CD4-positive, alpha-beta T cell (primary cell): Measurements from ENCODE around the gene SDHAF2. TPM values are rescaled to one million over a fixed set of nuclear protein-coding genes. Genes with fewer than 3 reads are reported as not detected.

Experiments
- ATAC-seq: fragments of 200-7000 bp; cut with Tn5 transposase; one replicate; pipeline ENCODE4 v1.10.0; 2022; ENCODE audit warnings: mild to moderate bottlenecking; ENCODE audit not compliant: poor library complexity
- CTCF ChIA-PET: fragments of 350-600 bp; sonication (Branson Sonifier 250); formaldehyde crosslinking; loops from one replicate; lab custom pipeline; 2021; ENCODE audit warnings: antibody characterized with exemption, inconsistent platforms; lab: Charles Lee
- POLR2A ChIA-PET: fragments of 350-600 bp; sonication (Branson Sonifier 250); formaldehyde crosslinking; loops from one replicate; lab custom pipeline; 2021; ENCODE audit warnings: antibody characterized with exemption, inconsistent platforms; lab: Charles Lee
- DNase-seq, 14 experiments: peaks; one replicate each; pipeline ENCODE4 v3.0.0-alpha.2; 2013 to 2020; ENCODE audit warnings: mixed read lengths in 2 of 14
- H3K27ac ChIP-seq, 2 donors: one replicate each; pipeline versions ENCODE4 v1.5.1 to v1.7.0; 2013; ENCODE audit warnings: low read length in 2 of 2, low read depth in 1 of 2, mild to moderate bottlenecking in 1 of 2
- H3K27me3 ChIP-seq, 2 experiments: 1 replicate in 1 of 2; 2 replicates in 1 of 2; pipeline versions ENCODE4 v1.6.1 to v1.7.0; 2013; ENCODE audit warnings: low read length in 2 of 2, control low read depth in 1 of 2, mild to moderate bottlenecking in 1 of 2, moderate library complexity in 1 of 2; ENCODE audit not compliant: insufficient read depth in 2 of 2, control insufficient read depth in 1 of 2
- H3K36me3 ChIP-seq: one replicate; pipeline ENCODE4 v1.6.1; 2013; ENCODE audit warnings: low read length, control low read depth; ENCODE audit not compliant: insufficient read depth
- H3K4me1 ChIP-seq: one replicate; pipeline ENCODE4 v1.6.1; 2013; ENCODE audit warnings: low read length, control low read depth; ENCODE audit not compliant: insufficient read depth
- H3K4me3 ChIP-seq: one replicate; pipeline ENCODE4 v1.5.1; 2013; ENCODE audit warnings: mild to moderate bottlenecking, low read length, moderate library complexity
- H3K9me3 ChIP-seq, 2 experiments: 1 replicate in 1 of 2; 2 replicates in 1 of 2; pipeline versions ENCODE4 v1.6.1 to v1.7.0; 2013; ENCODE audit warnings: low read length in 2 of 2, mild to moderate bottlenecking in 2 of 2, control low read depth in 1 of 2, moderate library complexity in 1 of 2; ENCODE audit not compliant: control insufficient read depth in 1 of 2, insufficient read depth in 1 of 2
- H3K27ac Mint-ChIP-seq: one replicate; pipeline ENCODE4 v1.8.0; 2020; ENCODE audit warnings: mixed read lengths
- H3K27me3 Mint-ChIP-seq: one replicate; pipeline ENCODE4 v1.8.0; 2021; ENCODE audit warnings: mixed read lengths
- H3K36me3 Mint-ChIP-seq: one replicate; pipeline ENCODE4 v1.8.0; 2021; ENCODE audit warnings: low read depth, mixed read lengths
- H3K4me1 Mint-ChIP-seq: one replicate; pipeline ENCODE4 v1.8.0; 2021; ENCODE audit warnings: low read depth, mixed read lengths
- H3K4me3 Mint-ChIP-seq: one replicate; pipeline ENCODE4 v1.8.0; 2020; ENCODE audit warnings: mild to moderate bottlenecking, mixed read lengths
- H3K9me3 Mint-ChIP-seq: one replicate; pipeline ENCODE4 v1.8.0; 2020; ENCODE audit warnings: mixed read lengths
- intact Hi-C, 2 experiments: fragments of 100-400 bp; cut with DNase I in 1 of 2; cut with micrococcal nuclease in 1 of 2; formaldehyde crosslinking; loops; one replicate each; pipeline versions ENCODE4 v1.15.1 to v1.9.0; 2023 to 2025; cut with DNase I, micrococcal nuclease
- total RNA-seq, 174 experiments: library from RNA in 2 of 174; stranded (reverse) in 2 of 174; gene quantifications; one replicate each; pipeline ENCODE4 v1.2.3 and lab custom pipeline; 2021 to 2026
- TF ChIP-seq, protein P1 (sequence below): fragments of 200-600 bp; IDR thresholded peaks from one replicate; pipeline ENCODE4 v1.8.0; 2022; ENCODE audit warnings: antibody characterized with exemption, mild to moderate bottlenecking

Gene SDHAF2
- total RNA-seq, 2 experiments from 2014 or later, result 28.7 to 33.0 TPM

DNA sequence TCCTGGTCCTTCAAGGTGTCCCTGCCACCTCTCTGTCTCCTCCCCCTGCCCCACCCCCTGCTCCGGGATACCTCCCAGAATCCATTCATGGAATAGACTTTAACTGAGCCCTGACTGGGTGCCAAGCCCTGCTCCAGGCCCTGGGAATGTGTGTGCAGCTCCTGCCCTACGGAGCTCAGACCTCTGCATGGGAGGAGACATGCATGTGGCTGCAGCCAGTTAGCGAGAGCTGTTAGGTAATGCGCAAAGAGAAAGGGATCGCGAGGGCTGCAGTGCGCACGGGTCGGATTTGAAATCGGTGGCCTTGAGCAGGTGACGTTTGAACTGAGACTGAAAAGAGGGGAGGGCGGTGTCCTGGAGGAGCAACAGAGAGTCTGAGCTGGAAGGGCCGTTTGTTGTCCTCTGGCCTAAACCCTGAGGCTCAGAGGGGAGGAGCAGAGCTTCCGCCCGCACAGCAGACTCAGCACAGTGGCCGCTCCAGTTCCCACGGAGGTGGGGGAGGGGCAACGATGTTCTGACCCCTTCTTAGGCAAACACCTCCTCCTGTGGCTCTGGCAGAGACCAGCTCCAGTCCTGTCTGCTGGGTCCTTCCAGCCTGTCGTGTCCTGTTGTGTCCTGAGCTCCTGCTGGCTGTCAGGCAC, 58.8 kb downstream of the SDHAF2 start:
- TF ChIP-seq, protein P1, sequence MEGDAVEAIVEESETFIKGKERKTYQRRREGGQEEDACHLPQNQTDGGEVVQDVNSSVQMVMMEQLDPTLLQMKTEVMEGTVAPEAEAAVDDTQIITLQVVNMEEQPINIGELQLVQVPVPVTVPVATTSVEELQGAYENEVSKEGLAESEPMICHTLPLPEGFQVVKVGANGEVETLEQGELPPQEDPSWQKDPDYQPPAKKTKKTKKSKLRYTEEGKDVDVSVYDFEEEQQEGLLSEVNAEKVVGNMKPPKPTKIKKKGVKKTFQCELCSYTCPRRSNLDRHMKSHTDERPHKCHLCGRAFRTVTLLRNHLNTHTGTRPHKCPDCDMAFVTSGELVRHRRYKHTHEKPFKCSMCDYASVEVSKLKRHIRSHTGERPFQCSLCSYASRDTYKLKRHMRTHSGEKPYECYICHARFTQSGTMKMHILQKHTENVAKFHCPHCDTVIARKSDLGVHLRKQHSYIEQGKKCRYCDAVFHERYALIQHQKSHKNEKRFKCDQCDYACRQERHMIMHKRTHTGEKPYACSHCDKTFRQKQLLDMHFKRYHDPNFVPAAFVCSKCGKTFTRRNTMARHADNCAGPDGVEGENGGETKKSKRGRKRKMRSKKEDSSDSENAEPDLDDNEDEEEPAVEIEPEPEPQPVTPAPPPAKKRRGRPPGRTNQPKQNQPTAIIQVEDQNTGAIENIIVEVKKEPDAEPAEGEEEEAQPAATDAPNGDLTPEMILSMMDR, result no peak
- DNase-seq, result no peak
- CTCF ChIA-PET, result no interaction called here

GRCh38 chr11:61489833-61490721, 60.2 kb downstream of the SDHAF2 start:
- Histone ChIP-seq H3K9me3 (no peaks in the 10 kb centered on the region), H3K27ac (no peak overlapping the region), H3K4me3 (no peak overlapping the region), H3K27me3 (no peaks in the 10 kb centered on the region), H3K36me3 (no peaks in the 10 kb centered on the region), H3K4me1 (no peaks in the 10 kb centered on the region)
- Mint-ChIP-seq H3K4me1 (no peaks in the 10 kb centered on the region), H3K36me3 (peaks cover 5% of the 10 kb centered on the region), H3K4me3 (no peak overlapping the region), H3K27me3 (no peaks in the 10 kb centered on the region), H3K27ac (no peak overlapping the region), H3K9me3 (no peaks in the 10 kb centered on the region)
- CTCF ChIA-PET, result no interaction called here
- DNase-seq (no peak), ATAC-seq (no peak)
- intact Hi-C loops, result no loop called here
- POLR2A ChIA-PET, result no interaction called here
- TF ChIP-seq, protein P1, result no peak

More for the DNA sequence above, 58.8 kb downstream of the SDHAF2 start:
- Histone ChIP-seq H3K9me3 (no peaks in the 10 kb centered on the region), H3K4me1 (no peaks in the 10 kb centered on the region), H3K36me3 (no peaks in the 10 kb centered on the region), H3K27ac (no peak overlapping the region), H3K27me3 (no peaks in the 10 kb centered on the region), H3K4me3 (no peak overlapping the region)
- Mint-ChIP-seq H3K27me3 (no peaks in the 10 kb centered on the region), H3K9me3 (no peaks in the 10 kb centered on the region), H3K36me3 (peaks cover 5% of the 10 kb centered on the region), H3K4me1 (no peaks in the 10 kb centered on the region), H3K27ac (no peak overlapping the region), H3K4me3 (no peak overlapping the region)
- POLR2A ChIA-PET, result no interaction called here
- ATAC-seq, result no peak
- intact Hi-C loops, result no loop called here

GRCh38 chr11:61491736-61492395, 61.9 kb downstream of the SDHAF2 start:
- Mint-ChIP-seq H3K9me3 (no peaks in the 10 kb centered on the region), H3K36me3 (peaks cover 5% of the 10 kb centered on the region), H3K27me3 (no peaks in the 10 kb centered on the region), H3K27ac (no peak overlapping the region), H3K4me3 (no peak overlapping the region), H3K4me1 (no peaks in the 10 kb centered on the region)
- TF ChIP-seq, protein P1, result no peak
- no peaks in the 10 kb centered on the region for H3K9me3 ChIP-seq
- CTCF ChIA-PET, result no interaction called here
- H3K36me3 ChIP-seq, result no peaks in the 10 kb centered on the region
- H3K4me3 ChIP-seq, result no peak overlapping the region
- POLR2A ChIA-PET, result no interaction called here
- intact Hi-C loops, result no loop called here
- H3K27me3 ChIP-seq, result no peaks in the 10 kb centered on the region
- H3K27ac ChIP-seq, result no peak overlapping the region
- H3K4me1 ChIP-seq, result no peaks in the 10 kb centered on the region
- ATAC-seq (no peak), DNase-seq (no peak)
